ENCODE data around the gene ZNF416. TPM values are rescaled to one million over a fixed set of nuclear protein-coding genes. Genes with fewer than 3 reads are reported as not detected.

ZNF416 gene
- 1 to 10 TPM; 1.7 to 5.3 (median 3.3) TPM for total RNA-seq
- 5.2 TPM for total RNA-seq (2013)

DNA sequence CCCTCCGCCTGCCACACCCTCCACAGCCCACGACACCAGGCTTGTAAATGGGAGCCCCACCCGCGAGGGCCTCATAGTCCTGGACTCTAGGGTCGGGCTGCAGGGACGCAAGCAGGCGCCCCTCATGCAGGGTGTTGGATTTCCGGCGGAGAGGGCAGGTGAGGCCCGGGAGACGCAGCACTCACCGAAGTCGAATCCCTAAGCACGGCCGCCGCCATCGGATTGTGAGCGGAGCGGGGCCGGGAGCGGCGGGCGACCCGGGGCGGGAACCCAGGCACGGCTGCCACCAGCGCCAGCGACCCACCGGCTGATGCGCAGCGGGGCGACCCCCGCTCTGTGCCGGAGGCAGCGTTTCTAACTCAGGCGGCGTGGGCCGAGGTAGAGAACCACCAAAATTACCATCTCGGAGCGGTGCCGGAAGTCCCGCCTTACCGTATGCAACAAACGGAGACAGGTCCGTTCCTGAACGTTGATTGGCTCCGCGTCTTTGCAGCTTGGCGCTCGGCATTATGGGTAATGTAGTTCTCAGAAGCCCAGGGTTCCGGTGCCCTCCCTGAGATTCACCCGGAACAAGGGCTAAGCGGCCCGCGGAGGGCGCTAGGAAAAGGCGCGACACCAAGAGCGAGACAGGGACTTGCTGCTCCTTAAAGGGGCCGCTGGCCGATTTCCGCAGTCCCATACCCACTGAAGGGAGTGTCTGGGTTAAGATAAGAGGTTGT lies at the start of gene ZNF416:
Gene ZNF416 (minus strand): TSS at position 425 of the 719 bp plus-strand sequence. CDS start 207 bp downstream, at position 218.
- Mint-ChIP-seq H3K36me3 (peaks cover 40% of the 10 kb centered on the region), H3K9me3 (peaks cover 16 to 23% of the 10 kb centered on the region in 2 donors), H3K4me3 (peak within 1 kb of the TSS; percentile 85), H3K4me1 (peaks cover 26 to 27% of the 10 kb centered on the region in 2 donors), H3K27me3 (ENCODE audit: low read depth in 2 of 2) (no peaks in the 10 kb centered on the region), H3K27ac (peak within 1 kb of the TSS; percentile 83 to 91)
- intact Hi-C loops (cut with micrococcal nuclease) = loop anchor here (1.0 to 2.0 kb wide), 8 partner anchors 19 to 189 kb away; partner anchors contain the start of genes ZNF211, ZNF419, ZNF548 and ZNF549
- TF ChIP-seq, protein P1, sequence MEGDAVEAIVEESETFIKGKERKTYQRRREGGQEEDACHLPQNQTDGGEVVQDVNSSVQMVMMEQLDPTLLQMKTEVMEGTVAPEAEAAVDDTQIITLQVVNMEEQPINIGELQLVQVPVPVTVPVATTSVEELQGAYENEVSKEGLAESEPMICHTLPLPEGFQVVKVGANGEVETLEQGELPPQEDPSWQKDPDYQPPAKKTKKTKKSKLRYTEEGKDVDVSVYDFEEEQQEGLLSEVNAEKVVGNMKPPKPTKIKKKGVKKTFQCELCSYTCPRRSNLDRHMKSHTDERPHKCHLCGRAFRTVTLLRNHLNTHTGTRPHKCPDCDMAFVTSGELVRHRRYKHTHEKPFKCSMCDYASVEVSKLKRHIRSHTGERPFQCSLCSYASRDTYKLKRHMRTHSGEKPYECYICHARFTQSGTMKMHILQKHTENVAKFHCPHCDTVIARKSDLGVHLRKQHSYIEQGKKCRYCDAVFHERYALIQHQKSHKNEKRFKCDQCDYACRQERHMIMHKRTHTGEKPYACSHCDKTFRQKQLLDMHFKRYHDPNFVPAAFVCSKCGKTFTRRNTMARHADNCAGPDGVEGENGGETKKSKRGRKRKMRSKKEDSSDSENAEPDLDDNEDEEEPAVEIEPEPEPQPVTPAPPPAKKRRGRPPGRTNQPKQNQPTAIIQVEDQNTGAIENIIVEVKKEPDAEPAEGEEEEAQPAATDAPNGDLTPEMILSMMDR (IDR thresholded peaks at IDR 0.05) = no peak
- H3K27ac ChIP-seq (ENCODE audit: low read length) = peak within 1 kb of the TSS; percentile 36
- peaks cover 56% of the 10 kb centered on the region for H3K9me3 ChIP-seq (ENCODE audit: control insufficient read depth, insufficient read depth, low read length)
- peaks cover 28% of the 10 kb centered on the region for H3K36me3 ChIP-seq (ENCODE audit: control insufficient read depth, insufficient read depth, low read length)
- H3K4me1 ChIP-seq (ENCODE audit: control insufficient read depth, insufficient read depth, low read length) = peaks cover 15% of the 10 kb centered on the region
- peak; percentile 88 to 99 for DNase-seq
- ATAC-seq = peak; percentile 98
- peak within 1 kb of the TSS; percentile 52 for H3K4me3 ChIP-seq (ENCODE audit: low read length)
- under 1% methylated on average over 62 of the region's 62 CpGs for WGBS (ENCODE audit: insufficient coverage)
- H3K27me3 ChIP-seq (ENCODE audit: control insufficient read depth, insufficient read depth, low read length) = no peaks in the 10 kb centered on the region

DNA sequence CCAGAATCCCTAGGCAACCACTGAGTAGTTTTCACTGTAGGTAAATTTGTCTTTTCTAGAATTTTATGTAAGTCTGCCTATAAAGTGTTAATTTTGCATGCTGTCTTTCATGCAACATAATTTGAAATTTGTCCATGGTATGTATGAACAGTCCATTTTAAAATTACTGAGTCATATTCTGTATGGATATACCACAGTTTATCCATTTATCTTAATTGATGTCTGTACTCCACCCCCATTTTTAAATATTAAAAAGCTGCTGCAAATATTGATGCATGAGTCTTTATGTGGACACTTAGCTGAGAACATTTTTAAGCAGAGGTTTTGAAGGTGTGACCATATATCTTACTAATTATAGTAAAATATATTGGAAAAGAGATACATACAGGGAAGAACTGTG lies 44.4 kb upstream of the ZNF416 start:
- Mint-ChIP-seq H3K9me3 (peaks cover 8 to 21% of the 10 kb centered on the region in 2 donors), H3K4me1 (peaks cover 0 to 3% of the 10 kb centered on the region in 2 donors), H3K27ac (no peak overlapping the region), H3K36me3 (peaks cover 53% of the 10 kb centered on the region), H3K4me3 (no peak overlapping the region), H3K27me3 (ENCODE audit: low read depth in 2 of 2) (no peaks in the 10 kb centered on the region)
- DNase-seq (no peak), ATAC-seq (no peak)
- TF ChIP-seq, protein P1 (IDR thresholded peaks at IDR 0.05) = no peak
- Histone ChIP-seq H3K9me3 (ENCODE audit: control insufficient read depth, insufficient read depth, low read length) (peaks cover 79% of the 10 kb centered on the region), H3K4me1 (ENCODE audit: control insufficient read depth, insufficient read depth, low read length) (no peaks in the 10 kb centered on the region), H3K4me3 (ENCODE audit: low read length) (no peak overlapping the region), H3K27ac (ENCODE audit: low read length) (no peak overlapping the region), H3K36me3 (ENCODE audit: control insufficient read depth, insufficient read depth, low read length) (peaks cover 33% of the 10 kb centered on the region), H3K27me3 (ENCODE audit: control insufficient read depth, insufficient read depth, low read length) (no peaks in the 10 kb centered on the region)
- intact Hi-C loops (cut with micrococcal nuclease) = no loop called here

DNA sequence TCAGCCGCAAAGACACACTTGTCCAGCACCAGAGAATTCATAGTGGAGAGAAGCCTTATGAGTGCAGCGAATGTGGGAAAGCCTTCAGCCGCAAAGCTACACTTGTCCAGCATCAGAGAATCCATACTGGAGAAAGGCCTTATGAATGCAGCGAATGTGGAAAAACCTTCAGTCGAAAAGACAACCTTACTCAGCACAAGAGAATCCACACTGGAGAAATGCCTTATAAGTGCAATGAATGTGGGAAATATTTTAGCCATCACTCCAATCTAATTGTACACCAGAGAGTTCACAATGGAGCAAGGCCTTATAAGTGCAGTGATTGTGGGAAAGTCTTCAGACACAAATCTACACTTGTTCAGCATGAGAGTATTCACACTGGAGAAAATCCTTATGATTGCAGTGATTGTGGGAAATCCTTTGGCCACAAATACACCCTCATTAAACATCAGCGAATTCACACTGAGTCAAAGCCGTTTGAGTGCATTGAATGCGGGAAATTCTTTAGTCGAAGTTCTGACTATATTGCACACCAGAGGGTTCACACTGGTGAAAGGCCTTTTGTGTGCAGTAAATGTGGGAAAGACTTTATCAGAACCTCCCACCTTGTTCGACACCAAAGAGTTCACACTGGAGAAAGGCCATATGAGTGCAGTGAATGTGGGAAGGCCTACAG lies 42.1 kb upstream of the ZNF416 start:
- H3K4me1 ChIP-seq (ENCODE audit: control insufficient read depth, insufficient read depth, low read length) = no peaks in the 10 kb centered on the region
- Mint-ChIP-seq H3K27me3 (ENCODE audit: low read depth in 2 of 2) (no peaks in the 10 kb centered on the region), H3K4me3 (no peak overlapping the region), H3K4me1 (peaks cover 16 to 18% of the 10 kb centered on the region in 2 donors), H3K9me3 (peaks cover 17 to 35% of the 10 kb centered on the region in 2 donors), H3K27ac (no peak overlapping the region), H3K36me3 (peaks cover 75% of the 10 kb centered on the region)
- ATAC-seq (no peak), DNase-seq (no peak)
- intact Hi-C loops (cut with micrococcal nuclease) = no loop called here
- H3K4me3 ChIP-seq (ENCODE audit: low read length) = no peak overlapping the region
- peaks cover 90% of the 10 kb centered on the region for H3K9me3 ChIP-seq (ENCODE audit: control insufficient read depth, insufficient read depth, low read length)
- 97% methylated on average over 8 of the region's 10 CpGs for WGBS (ENCODE audit: insufficient coverage)
- no peak overlapping the region for H3K27ac ChIP-seq (ENCODE audit: low read length)
- TF ChIP-seq, protein P1 (IDR thresholded peaks at IDR 0.05) = no peak
- no peaks in the 10 kb centered on the region for H3K27me3 ChIP-seq (ENCODE audit: control insufficient read depth, insufficient read depth, low read length)
- peaks cover 53% of the 10 kb centered on the region for H3K36me3 ChIP-seq (ENCODE audit: control insufficient read depth, insufficient read depth, low read length)
